SK-N-MC (cell line): Measurements from ENCODE around the gene KNOP1.

Experiments used
- EZH2 ChIP-seq: fragments of 200-600 bp; sonication (generic); IDR thresholded peaks from one replicate; pipeline ENCODE4 v1.6.1; 2017; ENCODE audit warnings: antibody characterized with exemption
- FOXP2 ChIP-seq: optimal IDR thresholded peaks from 2 replicates; pipeline ENCODE3; 2011; ENCODE audit warnings: mild to moderate bottlenecking, moderate library complexity; ENCODE audit not compliant: insufficient read depth; ENCODE audit errors: extremely low read length, control extremely low read depth

GRCh38 chr16:19703172-19703889, 14.7 kb downstream of the KNOP1 start:
- TF ChIP-seq EZH2: no peak
- TF ChIP-seq FOXP2: no peak
